ENCODE data around the gene B4GALT1. TPM values are rescaled to one million over a fixed set of nuclear protein-coding genes. Genes with fewer than 3 reads are reported as not detected.

B4GALT1 gene
- total RNA-seq, 2 donors from 2014 or later, result 72.2 to 91.9 TPM

DNA sequence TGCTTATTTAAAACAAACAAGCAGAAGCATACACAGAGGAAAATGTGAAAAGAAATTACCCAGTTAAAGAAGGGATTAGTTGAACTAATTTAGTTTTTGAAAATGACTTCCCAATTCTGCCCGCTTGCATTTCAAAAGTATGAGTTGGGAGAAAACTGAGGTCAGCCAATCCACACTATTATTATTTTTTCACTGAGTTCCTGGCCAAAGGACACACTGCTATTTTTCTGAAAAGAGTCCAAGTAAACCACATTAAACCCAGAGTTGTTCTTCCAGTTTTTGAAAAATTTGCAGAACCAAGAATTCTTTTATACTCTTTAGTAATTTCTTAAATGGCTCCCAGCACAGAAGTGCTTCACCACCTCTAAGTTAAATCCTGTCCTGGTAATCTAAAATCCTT lies 98.1 kb downstream of the B4GALT1 start:
- Mint-ChIP-seq H3K4me1 (ENCODE audit: low read depth) (peaks cover 19% of the 10 kb centered on the region), H3K27me3 (ENCODE audit: low read depth) (no peaks in the 10 kb centered on the region), H3K9me3 (no peaks in the 10 kb centered on the region), H3K27ac (no peak overlapping the region), H3K4me3 (no peak overlapping the region), H3K36me3 (ENCODE audit: insufficient read depth in 2 of 2) (peaks cover 5 to 48% of the 10 kb centered on the region in 2 donors)
- no peak for ATAC-seq (replicated peaks in 1 of 2)
- DNase-seq, result no peak

GRCh38 chr9:33065157-33066076 lies 101.7 kb downstream of the B4GALT1 start:
- H3K4me3 Mint-ChIP-seq, result no peak overlapping the region
- peak overlapping the region; percentile 36 for H3K27ac Mint-ChIP-seq
- H3K9me3 Mint-ChIP-seq, result no peaks in the 10 kb centered on the region
- H3K4me1 Mint-ChIP-seq (ENCODE audit: low read depth), result no peaks in the 10 kb centered on the region
- no peak for DNase-seq
- no peaks in the 10 kb centered on the region for H3K27me3 Mint-ChIP-seq (ENCODE audit: low read depth)
- peaks cover 5 to 41% of the 10 kb centered on the region in 2 donors for H3K36me3 Mint-ChIP-seq (ENCODE audit: insufficient read depth in 2 of 2)
- ATAC-seq (replicated peaks in 1 of 2), result no peak

Other genes starting within 250 kb of the B4GALT1 start
- gene APTX, start 165.7 kb downstream of the B4GALT1 start, total RNA-seq, result 10 to 100 TPM; 45.1 to 54.6 TPM
- 100 to 1,000 TPM; 108 to 112 TPM for gene DNAJA1, start 142.1 kb downstream of the B4GALT1 start, total RNA-seq
- gene SMU1, start 90.7 kb downstream of the B4GALT1 start, total RNA-seq, result 10 to 100 TPM; 23.4 to 27.6 TPM
- not detected for gene SPINK4, start 72.8 kb upstream of the B4GALT1 start, total RNA-seq
- gene BAG1, start 97.4 kb upstream of the B4GALT1 start, total RNA-seq, result 10 to 100 TPM; 52.5 to 60.3 TPM
- gene CHMP5, start 97.7 kb upstream of the B4GALT1 start, total RNA-seq, result 100 to 1,000 TPM in 1 of 2 donors, 10 to 100 TPM in 1; 76.5 to 112 TPM
- 10 to 100 TPM; 31.2 to 40.3 TPM for gene NFX1, start 123.2 kb upstream of the B4GALT1 start, total RNA-seq
- gene AQP7, start 235.2 kb upstream of the B4GALT1 start, total RNA-seq, result not detected

Measured in activated T-cell treated with anti-CD3 and anti-CD28 coated beads, Interleukin-2, amount 50 U/mL, for 72 hours (primary cell).